NCI-H446 (cell line): ENCODE data around the gene CDH26.

Source experiments
- DNase-seq, 2 experiments: peaks; one replicate each; lab custom pipeline; 2025; lab: John Stamatoyannopoulos, UW

The CDH26 gene

GRCh38 chr20:59985164-59985563 is 26.9 kb downstream of the CDH26 start:
- DNase-seq: no peak

- no peak for DNase-seq
These were observed 27.6 kb downstream of the CDH26 start for GRCh38 chr20:59985864-59986263.

DNA sequence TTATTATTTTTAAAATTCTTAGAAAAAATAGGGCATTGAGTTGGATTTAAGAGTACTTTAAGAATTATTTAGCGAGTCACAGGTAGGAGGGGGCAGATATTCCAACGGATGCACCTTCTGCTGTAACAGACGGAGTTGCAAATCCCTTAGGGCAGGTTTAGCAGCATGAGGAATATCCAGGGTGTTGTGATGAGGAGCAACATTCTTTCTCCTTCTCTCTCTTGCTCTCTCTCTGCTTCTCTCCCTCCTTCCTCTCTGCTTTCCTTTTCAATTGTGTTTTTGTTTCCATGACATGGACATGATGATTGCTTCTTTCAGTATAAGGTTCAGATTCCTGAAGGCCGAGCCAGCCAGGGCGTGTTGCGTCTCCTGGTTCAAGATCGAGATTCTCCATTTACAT is 28.9 kb downstream of the CDH26 start:
- DNase-seq: no peak

- no peak for DNase-seq
These were observed 29.9 kb downstream of the CDH26 start for GRCh38 chr20:59988141-59988540.

GRCh38 chr20:59992526-59993084 is 34.4 kb downstream of the CDH26 start:
- DNase-seq: no peak

GRCh38 chr20:59993736-59994430 is 35.7 kb downstream of the CDH26 start:
- no peak for DNase-seq

GRCh38 chr20:59994697-59995122 is 36.5 kb downstream of the CDH26 start:
- peak in 1 of 2 experiments; percentile 31 for DNase-seq

- no peak for DNase-seq
These were observed 37.9 kb downstream of the CDH26 start for GRCh38 chr20:59996108-59996507.

DNA sequence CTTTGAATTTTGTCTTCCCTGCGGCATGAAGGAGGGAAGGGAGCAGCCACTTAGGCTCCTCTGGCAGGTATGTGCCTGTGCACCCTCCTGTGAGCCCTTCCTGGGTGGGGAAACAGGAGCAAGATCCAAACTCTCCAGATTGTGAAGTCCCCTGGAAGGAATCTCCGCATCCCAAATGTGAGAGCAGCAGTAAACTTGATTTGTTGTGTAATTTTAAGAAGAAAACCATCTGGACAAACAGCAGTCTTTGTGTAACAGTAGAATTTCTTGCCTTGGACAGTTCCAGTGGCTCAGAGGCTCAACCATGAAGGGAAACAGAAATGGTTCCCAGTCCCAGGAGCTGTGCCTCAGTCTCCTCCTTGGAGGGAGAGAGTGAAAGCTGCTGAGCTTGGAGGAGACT is 39.7 kb downstream of the CDH26 start:
- no peak for DNase-seq

DNA sequence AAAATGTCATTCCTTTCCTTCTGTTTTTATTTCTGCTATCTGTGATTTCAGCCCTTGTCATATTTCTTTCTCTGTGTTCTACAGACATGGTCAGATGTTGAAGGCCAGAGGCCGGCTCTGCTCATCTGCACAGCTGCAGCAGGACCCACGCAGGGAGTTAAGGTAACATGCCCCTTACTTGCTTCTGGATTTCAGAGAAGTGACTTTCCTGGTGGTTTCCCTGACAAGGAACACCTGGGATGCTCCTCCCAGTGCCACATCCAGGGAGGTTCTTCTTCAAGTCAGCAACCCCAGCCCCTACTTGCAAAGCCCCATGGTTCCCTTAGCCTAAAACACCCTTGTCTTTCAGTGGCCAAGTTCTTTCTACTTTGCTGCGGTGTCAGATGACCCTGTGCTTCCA is 41.3 kb downstream of the CDH26 start:
- no peak for DNase-seq

- no peak for DNase-seq
These were observed 42.2 kb downstream of the CDH26 start for GRCh38 chr20:60000271-60001042.

DNA sequence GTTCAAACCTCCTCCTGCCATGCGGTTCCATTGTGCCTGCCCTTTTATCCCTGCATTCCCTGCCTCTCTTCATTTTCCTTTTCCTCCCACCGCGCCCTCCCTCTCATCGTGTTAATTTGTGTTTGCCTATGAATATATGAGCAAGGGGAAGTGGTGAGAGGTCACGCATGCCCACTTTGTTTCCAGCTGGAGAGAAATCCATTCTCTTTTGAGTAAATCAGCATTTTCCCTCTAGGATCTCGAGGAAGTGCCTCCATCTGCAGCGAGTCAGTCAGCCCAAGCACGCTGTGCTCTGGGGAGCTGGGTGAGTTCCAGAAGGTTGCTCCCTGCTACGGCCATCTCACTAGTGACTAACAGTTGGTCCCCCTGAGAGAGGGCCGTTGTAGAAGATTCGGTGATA is 42.9 kb downstream of the CDH26 start:
- no peak for DNase-seq

DNA sequence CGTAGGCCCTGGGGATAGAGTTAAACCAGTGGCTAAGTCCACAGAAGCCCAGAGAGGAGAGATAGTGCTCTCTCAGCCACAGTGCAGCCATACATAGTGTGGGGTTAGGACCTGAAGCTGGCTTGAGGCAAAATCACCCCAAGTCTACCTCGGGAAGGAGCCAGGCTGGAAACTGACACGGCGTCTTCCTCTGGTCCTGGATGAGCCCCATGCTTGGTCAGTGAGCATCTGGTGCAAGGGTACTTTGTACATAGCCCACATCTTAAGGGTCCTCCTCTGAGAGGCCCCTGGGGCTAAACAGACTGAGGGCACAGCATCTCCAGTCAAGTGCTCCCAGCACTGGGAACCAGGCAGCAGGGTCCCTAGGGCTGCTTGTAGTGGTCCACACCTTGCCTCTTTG is 45.6 kb downstream of the CDH26 start:
- no peak for DNase-seq

DNA sequence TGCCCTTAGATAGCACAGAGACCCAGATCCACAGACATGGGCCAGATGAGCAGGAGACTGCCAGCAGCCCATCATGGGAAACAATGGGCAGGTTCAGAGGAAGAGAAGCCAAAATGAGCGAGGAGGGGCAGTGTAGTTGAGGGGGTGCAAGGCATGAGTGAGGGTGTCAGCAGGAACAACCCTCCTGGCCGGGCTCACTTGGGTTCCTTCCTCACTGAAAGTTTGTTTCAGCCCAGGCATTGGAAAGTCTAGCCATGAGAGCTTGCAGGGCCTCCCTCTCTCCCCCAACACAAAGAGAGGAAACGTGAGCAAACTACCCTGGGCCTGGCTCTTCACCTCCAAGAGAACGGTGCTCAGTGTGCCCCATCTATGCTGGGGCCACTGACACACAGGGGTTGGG is 48.0 kb downstream of the CDH26 start:
- no peak for DNase-seq

GRCh38 chr20:60007464-60007863 is 49.2 kb downstream of the CDH26 start:
- DNase-seq: no peak

DNA sequence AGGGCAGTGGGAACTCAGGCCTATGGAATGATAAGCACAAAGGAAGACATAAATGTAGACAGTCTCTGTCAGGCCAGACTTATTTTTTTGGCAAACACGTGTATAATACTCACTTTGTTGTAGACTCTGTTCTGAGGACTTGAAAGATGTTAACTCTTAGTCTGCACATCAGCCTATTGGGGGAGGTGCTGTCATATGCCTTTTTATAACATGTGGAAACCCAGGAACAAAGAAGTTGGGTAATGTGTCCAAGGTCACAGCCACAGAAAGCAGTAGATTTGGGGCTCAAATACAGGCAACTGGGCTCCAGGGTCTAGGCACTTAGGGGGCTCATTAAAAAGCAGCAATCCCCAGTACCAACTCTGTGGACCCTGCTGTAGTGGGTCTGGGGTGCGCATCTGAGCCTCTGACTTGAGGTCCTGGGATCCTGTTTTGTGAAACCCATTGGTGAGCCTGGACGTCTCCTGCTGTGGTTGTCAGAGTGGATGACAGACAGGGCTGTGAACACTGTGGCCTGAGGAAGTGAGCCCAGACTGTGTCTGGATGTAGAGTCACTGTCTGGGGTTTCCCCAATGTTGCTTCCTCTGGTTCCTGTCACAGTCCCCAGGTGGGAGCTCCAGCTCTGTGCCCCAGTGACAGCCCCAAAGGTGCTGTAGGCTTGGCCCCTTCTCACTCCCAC is 50.0 kb downstream of the CDH26 start:
- no peak for DNase-seq

- no peak for DNase-seq
These were observed 51.1 kb downstream of the CDH26 start for GRCh38 chr20:60009318-60009717.

- peak in 1 of 2 experiments; percentile 15 for DNase-seq
These were observed 51.8 kb downstream of the CDH26 start for GRCh38 chr20:60009826-60010616.

DNA sequence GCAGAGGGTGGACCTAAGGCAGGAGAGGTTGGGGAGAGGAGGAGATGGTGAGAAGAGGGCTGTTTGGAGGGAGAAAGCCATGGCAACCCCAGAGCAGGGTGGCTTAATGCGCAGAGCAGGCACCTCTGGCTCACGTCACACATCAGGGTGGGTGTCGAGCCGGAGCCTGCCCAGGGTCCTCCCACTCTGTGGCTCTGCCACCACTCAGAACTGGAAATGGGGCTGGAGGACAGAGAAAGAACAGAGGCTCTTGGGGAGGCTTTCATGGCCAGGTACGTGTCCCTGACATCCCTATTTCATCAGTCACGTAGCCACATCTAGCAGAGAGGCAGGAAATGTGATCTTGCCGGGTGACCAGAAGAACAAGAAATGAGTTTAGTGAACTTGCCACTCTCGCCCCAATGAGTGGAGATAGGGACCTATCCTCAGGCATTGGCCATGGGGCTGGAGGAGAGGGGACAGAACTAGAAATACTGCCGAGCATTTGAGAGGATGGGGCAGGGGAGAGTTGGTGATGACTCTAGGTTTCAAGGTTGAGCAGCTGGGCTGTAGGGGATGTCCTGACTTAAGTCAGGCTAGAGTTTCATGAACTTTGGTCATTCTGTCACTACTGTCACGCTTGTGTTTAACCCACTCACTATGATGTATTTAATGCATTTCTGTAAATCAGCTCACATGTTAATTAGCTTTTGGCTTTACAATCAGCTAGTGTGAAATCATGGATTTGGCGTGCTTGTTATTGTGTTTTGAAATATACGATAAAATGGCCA is 52.7 kb downstream of the CDH26 start:
- no peak for DNase-seq

GRCh38 chr20:60011512-60012507 is 53.6 kb downstream of the CDH26 start:
- peak in 1 of 2 experiments; percentile 24 for DNase-seq
